Activated CD4-positive, alpha-beta T cell treated with anti-CD3 and anti-CD28 coated beads for 48 hours (primary cell): ENCODE results near the gene RESP18.
A peak's percentile ranks its signal among the peaks of the same experiment; 100 is the strongest.
"Not testable (repeated sequence)": the region's sequence is repeated elsewhere in the genome, so short reads cannot be mapped to it uniquely, and the experiment has no call there.

Source experiments
- DNase-seq: peaks from one replicate; pipeline ENCODE4 v3.0.0-alpha.2; 2020

Gene RESP18

DNA sequence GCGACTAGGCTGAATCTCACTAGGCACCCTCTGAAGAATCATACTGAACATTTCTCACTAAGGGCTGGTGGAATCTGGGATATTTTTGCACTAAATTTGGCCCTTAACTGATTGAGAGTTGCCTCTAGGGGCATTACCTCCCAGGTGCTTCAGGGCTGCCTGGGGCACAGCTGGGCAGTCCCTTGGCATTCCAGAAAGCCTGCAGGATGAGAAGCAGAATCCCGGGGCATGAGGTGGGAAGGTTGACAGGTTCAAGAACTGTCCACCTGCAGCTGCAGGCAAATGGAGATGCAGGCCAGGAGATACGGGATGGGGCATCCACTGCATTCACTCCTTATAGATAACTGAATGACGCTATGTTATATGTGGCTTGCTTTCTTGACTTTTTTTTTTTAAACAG lies 7.4 kb downstream of the RESP18 start:
- no peak for DNase-seq

DNA sequence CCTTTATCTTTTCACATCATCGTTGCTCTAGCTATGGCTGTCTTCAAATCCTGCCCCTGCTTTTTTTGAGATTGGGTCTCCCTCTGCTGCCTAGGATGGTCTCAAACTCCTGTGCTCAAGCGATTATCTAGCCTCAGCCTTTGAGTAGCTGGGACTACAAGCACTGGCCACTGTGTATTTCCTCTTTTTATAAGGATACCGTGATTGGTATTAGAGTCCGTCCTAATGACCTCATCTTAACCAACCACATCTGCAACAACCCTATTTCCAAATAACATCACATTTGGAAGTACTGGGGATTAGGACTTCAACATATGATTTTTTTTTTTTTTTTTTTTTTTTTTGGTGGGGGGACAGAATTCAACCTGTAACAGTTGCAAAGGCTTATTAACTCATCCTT lies 9.1 kb downstream of the RESP18 start:
- DNase-seq = no peak

DNA sequence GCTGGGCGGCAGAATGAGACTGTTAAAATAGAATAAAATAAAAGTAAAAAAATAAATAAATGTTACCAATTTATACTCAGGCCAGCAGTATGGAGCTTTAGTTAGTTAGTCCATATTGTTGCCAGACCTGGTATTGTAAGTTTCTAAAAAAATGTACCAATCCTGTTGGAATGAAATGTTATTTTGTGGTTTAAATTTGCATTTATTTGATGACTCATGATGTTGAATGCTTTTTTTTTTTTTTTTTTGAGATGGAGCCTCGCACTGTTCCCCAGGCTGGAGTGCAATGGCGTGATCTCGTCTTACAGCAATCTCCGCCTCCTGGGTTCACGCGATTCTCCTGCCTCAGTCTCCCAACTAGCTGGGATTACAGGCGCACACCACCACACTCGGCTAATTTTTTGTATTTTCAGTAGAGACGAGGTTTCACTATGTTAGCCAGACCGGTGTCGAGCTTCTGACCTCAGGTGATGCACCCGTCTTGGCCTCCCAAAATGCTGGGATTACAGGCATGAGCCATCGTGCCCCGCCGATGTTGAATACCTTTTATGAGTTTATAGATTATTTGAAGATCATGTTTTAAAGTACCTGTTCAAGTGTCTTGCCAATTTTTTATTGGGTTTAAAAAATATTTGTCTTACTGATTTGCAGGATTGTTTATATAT lies 17.6 kb downstream of the RESP18 start:
- DNase-seq = no peak

DNA sequence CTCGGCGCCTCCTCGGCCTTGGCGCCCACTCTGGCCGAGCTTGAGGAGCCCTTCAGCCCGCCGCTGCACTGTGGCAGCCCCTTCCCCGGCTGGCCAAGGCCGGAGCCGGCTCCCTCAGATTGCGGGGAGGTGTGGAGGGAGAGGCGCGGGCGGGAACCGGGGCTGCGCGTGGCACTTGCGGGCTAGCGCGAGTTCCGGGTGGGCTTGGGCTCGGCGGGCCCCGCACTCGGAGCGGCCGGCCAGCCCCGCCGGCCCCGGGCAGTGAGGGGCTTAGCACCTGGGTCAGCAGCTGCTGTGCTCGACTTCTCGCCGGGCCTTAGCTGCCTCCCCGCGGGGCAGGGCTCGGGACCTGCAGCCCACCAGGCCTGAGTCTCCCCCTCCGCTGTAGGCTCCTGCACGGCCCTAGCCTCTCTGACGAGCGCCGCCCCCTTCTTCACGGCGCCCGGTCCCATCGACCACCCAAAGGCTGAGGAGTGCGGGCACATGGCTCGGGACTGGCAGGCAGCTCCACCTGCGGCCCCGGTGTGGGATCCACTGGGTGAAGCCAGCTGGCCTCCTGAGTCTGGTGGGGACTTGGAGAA lies 19.8 kb downstream of the RESP18 start:
- not testable (repeated sequence) for DNase-seq

DNA sequence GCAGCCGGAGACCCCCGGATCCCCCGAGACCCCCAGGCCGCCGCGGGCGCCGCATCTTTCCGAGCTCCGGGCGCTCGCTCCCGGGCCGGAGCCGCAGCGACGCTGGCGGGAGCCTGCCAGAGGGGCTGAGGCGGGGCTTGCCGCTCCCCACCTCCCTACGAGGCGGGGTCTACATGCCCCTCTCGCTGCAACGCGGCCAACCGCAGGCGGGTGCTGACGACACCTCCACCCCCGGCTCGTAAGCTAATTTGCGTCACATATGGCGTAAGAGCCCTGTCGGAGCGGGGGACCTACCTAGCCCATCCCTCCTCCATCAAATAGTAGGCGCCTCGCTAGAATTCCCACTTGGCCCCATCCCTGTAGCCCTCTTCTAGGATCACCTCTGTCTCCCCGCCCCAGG lies 23.3 kb downstream of the RESP18 start, which contains the start of gene PTPRN:
TSS of gene PTPRN (minus strand) at position 124 of the 400 bp plus-strand sequence. CDS start at position 55, 69 bp downstream.
- DNase-seq = no peak

DNA sequence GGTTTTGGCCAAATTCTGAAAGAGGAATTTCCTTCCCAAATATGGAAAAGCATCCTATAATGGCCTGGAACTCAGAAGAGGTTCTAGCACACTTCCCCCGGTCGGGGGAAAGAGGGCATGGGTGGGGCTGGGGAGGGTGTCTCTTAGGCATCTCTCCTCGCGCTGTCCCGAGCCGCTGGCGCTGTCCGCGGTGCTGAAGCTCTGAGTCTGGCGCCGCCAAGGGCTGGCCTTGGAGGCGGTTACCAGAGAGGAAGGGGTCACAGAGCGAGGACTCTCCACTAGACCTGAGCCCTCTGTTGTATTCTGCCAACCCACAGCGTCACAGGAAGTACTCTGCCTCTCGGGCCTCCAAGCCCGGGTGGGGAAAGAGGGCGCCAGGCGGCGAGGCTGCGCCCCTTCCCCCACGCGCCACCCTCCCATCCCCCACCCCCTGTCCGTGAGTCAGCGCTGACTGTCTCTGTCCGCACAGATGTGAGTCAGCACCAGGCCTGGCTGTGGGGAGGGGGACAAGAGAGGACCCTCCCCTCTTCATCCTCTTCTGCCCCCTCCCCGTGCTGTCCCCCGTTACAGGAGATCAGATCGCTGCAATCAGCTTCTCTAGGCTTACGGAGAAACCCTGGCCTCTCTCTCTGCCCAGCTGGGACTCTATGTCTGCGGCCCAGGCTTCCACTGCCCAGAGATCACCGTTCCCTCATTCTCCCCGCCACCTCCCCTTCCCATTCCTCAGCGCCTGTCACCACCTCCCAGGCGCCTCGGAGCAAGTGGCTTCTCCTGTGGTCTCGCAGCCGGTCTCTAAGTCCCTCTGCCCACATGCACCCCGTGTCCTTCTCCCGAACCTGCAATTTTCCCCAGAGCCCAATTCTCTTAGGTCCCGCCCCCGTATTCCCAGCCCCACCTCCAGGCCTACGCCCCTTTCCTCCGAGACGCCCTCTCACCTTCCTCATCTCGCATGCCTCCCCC lies 24.1 kb downstream of the RESP18 start:
- DNase-seq = peak; percentile 82

DNA sequence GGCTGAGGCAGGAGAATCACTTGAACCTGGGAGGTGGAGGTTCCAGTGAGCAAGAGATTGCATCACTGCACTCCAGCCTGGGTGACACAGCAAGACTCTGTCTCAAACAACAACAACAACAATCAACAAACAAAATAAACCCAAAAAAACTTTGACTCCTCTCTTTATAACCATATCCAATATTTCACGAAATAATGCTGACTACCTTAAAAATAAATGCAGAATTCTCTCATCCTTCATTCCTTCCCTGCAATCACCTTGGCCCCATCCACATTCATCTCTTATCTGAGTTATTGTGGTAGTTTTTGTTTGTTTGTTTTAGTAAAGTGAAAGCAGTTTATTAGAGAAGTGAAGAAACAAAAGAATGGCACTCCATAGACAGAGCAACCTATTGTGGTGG lies 26.5 kb downstream of the RESP18 start:
- DNase-seq = no peak

DNA sequence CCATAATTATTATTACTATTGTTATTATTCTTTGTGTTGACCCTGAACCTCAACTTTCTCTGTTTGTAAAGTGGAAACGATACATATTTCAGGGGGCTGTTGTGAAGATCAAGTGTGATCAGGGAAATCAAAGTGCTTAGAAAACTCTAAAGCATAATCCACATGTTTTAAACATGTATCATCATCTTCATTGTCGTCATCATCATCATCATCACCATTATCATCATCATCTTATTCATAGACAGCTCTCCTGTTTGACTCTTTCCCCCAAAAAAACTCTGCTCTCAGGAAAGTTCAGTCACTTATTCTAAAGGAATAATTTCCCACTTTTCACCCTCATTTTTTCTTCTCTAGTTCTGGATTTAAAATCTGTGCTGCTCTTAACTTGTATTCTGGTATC lies 28.3 kb downstream of the RESP18 start:
- DNase-seq = no peak

DNA sequence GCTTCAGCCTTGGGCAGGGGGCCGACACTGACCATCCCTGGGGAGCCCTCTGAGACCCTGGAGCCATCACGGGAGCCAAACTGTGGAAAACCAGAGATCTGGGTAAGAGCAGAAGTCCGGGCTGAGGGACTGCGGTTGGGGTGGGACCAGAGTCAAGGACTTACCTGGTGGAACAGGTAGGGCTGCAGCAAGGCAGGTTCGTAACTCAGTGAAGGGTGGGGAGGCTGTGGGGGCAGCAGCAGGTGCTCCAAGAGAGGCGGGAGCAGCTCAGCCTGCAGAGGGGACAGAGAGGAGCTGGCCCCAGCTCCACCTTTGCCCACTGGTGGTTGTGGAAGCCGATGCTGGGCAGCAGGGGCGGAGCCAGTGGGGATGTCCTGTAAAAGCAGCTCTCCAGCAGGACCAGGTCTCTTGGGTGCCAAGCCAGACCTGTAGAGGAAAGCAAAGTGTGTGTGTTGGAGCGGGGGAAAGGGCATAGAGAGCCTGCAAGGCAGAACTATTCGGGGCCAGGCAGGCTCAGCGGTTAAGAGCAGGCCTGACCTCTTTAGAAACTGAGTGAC lies 30.1 kb downstream of the RESP18 start:
- DNase-seq = no peak

DNA sequence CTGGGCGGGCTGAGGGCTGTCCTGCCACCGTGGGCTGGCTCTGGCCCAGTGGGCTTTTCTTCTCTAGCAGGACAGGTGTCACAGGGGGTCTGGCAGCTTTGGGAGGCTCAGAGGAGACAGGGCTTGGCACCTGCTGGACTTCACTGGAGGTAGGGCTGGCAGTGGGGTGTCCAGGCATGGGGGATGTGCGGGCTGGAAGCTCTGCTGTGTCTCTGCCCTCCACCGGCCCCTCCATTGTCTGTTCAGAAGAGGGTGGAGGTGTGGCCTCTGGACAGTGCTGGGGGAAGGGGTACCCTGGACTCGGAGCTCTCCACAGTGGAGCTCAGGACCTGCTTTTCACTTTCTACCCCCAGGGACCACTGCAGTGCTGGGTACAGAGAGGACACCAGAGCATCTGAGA lies 32.5 kb downstream of the RESP18 start:
- no peak for DNase-seq

DNA sequence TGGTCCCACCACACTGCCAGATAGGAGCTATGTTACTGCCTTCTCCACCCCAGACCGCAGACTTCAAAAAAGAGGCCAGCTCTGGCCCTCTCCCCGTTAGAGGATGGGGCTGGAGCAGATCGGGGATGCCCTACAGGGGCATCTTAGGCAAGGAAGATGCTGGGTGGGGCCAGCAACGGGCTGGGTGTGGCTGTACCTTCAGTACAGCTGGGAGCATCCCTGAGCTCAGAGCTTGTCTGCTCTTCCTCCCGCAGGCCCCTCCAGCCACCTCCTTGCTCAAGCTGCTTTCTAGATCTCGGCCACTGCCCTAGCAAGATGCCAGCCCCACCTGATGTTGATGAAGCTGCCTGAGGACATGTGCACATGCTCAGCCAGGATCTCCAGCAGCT lies 33.2 kb downstream of the RESP18 start:
- DNase-seq = no peak

DNA sequence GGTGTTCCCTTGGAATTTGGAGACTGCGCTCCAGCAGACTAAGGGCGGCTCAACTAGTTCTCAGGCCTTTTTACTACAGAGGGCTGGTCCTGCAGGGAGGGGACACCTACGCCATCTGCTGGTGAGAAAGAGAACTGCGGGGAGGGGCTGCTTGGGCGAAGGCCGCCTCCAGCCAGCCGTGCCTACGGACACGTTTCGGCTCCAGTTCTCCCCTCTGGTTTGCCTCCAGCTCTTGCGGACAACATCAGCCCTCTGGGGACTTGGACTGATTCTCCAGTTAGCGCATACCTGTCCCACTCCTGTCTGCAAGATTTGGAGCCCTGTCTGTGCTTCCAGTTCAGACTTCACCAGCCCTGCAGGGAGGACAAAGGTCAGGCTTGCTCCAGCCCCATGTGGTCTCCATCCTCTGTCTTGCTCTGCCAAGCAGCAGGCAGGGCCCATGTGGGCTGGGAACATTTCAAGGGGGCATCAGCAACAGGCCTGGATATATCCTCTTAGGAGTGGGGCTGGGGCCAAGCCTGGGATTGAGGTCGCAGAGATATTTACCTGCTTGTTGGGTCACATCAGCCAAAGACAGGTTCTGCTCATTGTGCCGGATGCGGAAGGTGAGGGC lies 33.7 kb downstream of the RESP18 start:
- DNase-seq = peak; percentile 93

DNA sequence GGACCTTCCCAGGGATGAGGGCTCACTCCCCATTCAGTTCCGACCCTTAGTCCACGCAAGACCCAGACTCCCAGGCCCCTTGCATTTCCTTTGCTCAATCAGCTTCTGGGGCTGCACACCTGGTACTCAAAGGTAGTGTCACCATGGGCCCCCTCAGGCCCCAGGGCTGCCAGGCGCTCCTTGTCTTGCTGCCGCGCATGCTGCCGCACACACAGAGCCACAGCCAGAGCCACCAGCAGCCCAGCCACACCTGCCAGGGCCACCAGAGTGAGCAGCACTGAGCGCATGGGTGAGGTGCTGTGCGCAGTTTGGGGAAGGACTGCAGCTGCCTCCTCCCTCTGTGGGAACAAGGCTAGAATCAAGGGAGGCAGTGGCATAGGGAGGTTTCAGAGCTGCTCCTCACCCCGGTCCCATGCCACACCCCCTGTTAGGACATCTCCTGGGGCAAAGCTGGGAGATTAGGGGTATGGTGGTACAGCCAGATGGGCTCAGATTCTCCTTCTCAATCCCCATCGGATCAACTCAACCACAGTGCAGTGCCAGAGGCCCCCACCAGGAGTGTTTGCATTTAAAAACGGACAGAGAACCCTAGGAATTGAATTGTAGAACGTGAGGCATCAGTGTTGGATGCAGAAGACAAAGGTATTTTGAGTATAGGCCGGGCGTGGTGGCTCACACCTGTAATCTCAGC lies 34.6 kb downstream of the RESP18 start:
- DNase-seq = no peak

DNA sequence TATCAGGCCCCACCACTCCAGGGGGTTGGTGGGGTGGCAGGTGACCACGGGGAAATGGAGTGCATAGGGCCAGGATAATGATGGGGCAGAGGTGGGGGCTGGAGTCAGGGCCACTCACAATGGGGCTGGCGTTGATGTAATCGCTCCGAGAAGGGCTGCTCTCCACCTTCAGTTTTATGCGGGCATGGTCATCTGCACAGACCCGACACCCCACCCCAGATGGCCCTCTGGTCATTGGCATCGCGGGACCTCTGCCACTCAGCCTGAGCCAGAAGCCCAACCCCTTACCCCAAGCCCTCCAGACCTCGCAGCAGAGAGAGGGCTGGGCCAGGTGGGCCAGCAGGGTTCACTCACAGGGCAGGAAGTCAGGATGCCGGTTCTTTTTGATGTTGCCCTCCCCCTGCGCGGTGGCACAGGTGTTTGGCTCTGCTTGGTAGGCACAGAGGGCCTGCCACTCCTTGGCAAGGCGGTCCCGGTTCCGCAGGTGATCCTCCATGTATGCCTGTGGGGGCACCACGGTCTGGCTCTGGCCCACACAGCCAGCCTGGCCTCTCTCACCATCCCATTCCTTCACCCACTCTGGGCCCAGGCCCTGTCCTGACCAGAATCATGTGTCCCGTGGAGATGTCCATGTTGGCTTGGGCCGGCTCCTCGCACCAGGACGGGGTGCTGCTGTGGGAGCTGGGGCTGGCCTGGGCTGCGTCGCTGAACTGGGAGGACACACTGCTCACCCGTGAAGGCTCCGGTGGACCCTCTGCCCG lies 35.7 kb downstream of the RESP18 start:
- DNase-seq = no peak

DNA sequence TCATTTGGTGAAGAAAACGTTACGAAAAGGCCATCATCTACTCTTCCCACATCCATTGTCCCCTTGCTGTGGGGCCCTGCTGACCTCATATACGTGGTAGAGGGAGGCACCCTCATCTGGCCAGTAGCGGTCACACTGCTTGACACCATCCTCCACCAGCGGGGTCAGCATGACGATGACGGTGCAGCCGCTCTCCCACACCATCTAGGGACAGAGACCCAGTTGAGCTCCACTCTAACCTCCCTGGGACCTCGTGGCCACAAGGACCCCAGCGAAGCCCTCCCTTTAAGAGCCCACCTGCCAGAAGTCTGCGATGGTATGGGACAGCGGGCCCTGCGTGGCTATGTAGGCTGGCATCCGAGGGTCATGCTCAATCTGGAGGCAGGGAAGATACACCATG lies 36.4 kb downstream of the RESP18 start:
- no peak for DNase-seq

DNA sequence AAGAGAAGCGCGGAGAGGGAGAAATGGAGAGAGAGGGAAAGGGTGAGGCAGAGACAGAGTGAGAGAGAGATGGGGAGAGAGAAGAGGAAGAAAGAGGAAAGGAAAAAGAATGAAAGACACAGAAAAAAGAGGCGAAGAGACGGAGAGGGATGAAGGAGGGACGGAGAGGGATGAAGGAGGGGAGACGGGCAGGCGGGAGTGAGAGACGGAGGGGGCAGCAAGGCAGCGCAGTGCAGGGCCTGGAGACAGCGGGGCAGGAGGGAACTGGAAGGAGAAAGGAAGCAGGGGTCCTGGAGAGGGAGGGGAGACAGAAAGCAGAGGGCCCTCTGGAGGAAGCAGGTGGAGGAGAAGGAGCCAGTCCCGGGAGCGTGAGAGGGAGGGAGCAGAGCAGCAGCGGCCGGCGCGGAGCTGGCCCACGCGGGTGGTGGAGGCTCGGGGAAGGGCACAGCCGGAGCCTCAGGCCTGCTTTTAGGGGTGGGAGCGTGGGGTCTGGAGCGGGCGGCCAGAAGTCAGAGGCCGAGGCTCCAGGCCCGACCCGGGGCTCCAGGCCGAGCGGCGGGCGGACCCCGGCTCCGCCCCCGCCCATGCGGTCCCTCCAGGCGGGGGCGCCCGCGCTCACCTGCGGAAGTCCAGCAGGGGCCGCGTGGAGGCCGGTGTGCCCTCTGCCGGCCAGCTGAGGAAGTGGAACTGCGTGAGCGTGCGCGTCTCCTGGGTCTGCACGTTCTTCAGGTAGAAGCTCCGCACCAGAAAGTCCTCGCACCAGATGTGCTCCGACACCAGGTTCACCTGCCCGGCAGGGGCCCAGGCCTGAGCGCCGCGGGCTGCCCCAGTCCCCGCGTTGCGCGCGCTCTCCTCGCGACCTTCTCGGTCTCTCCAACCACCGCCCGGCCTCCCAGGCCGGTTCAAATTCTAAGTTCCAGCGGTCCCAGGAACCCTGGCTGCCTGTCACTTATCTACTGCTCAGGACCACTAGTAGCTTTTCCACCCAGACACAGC lies 37.9 kb downstream of the RESP18 start:
- peak; percentile 92 for DNase-seq

DNA sequence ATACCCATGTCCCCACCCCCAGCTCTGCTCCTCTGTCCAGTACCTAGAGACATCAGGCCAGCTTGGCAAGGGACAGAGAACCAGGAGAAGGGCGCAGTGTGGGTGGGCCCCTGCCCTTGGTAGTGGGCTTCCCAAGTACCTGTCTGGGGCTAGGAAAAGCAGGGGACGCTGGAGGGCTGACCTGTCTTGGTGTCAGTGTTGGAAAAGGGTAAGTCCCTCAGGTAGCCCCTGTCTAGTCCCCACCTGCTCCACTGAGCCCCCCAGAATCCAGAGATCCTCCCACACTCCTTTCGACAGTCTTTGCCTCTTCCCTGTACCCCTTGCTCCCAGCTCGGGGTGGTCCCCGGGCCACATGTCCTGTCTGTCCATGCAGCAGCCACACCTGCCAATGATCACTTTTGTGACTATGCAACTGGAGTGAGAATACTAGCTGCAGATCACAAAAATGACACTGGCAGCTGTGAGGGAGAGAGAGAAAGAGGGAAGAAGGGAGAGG lies 38.8 kb downstream of the RESP18 start:
- DNase-seq = peak; percentile 1

DNA sequence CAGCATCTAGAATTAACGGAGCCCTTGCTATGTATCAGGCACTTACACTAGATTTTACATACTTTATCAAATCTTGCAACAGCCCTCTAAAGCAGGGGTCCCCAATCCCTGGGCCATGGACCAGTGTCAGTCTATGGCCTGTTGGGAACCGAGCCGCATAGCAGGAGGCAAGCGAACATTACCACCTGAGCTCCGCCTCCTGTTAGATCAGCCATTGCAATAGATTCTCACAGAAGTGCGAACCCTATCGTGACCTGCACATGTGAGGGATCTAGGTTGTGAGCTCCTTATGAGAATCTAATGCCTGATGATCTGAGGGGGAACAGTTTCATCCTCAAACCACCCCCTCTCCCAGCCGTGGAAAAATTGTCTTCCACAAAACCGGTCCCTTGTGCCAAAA lies 39.9 kb downstream of the RESP18 start:
- peak; percentile 1 for DNase-seq

DNA sequence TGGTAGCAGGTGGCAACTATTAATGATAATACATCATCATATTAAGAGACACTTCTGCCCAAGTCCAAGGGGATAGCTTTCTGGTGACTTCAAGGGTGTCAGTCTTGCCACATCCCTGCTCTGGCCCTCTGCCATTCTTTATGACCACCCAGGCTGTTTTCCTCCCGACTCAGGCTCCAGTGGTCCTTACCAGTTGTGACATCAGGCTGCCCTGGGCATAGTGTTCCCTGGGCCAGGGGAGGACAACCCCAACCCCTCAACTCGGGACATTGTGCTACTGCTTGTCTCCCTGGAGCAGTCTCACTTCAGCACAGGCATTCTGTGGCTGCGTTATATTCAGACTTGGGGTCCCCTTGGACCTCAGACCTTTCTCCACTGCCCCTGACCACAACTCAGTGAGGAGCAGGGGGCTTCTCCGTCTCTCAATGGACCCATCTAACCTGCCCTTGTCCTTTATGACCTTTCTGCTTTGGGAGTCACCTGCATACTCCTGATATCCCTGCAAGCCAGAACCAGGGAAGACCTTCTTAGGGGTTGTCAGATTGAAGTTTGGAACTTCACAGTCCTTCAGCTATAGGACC lies 40.5 kb downstream of the RESP18 start:
- no peak for DNase-seq

DNA sequence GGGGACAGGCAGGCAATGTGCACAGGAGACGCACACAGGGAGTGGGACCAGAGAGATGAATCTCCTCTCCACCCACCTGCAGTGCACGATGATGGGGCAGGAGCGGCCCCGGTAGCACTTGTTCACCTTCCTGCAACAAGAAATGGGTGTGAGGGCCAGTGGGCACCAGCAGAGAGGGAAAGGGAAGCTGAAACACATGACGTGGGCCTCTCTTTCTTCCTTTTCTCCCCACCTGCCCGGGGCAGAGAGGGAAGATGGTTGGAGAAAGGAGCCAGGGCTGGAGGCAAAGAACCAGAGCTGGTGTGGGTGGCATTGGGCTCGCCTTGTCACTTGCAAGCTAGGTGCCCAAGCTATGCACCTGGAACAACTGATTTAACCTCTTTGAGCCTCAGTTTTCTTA lies 41.1 kb downstream of the RESP18 start:
- DNase-seq = no peak
